Panc1 (cell line): ENCODE results near the gene PLEKHH2.

Experiments
- SIN3A ChIP-seq: IDR thresholded peaks from 2 replicates; pipeline ENCODE4 v1.6.1; 2012; ENCODE audit warnings: low read depth, mild to moderate bottlenecking, low read length, moderate library complexity, borderline replicate concordance; ENCODE audit not compliant: insufficient read depth
- TF ChIP-seq, protein P1 (sequence below): fragments of 450-650 bp; IDR thresholded peaks from 2 replicates; pipeline ENCODE4 v1.5.1; 2017; ENCODE audit warnings: mild to moderate bottlenecking
- TF ChIP-seq, protein P2 (sequence below), 2 experiments: IDR thresholded peaks; 2 replicates each; pipeline ENCODE4 v1.6.1; 2011 to 2012; ENCODE audit warnings: low read depth in 2 of 2, control low read depth in 1 of 2, low read length in 1 of 2, mild to moderate bottlenecking in 1 of 2, moderate library complexity in 1 of 2; ENCODE audit not compliant: insufficient read depth in 1 of 2

DNA sequence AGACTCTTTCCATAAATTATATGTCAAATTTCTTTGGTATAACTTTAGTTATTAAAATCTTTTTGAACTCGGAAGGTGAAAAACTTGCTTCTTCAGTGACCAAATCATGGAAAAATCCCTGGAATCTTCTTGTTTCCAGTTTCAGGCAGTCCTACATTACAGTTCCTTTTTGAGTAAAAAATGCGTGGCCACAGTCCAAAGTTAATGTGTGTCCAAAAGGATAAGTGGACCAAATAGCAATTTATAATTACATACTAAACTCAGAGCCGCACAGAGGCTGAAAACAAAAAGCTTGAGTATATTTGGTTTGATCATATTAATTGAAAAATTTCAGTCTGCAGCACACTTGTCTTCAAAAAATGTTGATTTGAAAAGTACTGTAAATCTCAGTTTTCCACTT, 108.4 kb downstream of the PLEKHH2 start:
- TF ChIP-seq, protein P1, sequence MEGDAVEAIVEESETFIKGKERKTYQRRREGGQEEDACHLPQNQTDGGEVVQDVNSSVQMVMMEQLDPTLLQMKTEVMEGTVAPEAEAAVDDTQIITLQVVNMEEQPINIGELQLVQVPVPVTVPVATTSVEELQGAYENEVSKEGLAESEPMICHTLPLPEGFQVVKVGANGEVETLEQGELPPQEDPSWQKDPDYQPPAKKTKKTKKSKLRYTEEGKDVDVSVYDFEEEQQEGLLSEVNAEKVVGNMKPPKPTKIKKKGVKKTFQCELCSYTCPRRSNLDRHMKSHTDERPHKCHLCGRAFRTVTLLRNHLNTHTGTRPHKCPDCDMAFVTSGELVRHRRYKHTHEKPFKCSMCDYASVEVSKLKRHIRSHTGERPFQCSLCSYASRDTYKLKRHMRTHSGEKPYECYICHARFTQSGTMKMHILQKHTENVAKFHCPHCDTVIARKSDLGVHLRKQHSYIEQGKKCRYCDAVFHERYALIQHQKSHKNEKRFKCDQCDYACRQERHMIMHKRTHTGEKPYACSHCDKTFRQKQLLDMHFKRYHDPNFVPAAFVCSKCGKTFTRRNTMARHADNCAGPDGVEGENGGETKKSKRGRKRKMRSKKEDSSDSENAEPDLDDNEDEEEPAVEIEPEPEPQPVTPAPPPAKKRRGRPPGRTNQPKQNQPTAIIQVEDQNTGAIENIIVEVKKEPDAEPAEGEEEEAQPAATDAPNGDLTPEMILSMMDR, result no peak
- TF ChIP-seq, protein P2, sequence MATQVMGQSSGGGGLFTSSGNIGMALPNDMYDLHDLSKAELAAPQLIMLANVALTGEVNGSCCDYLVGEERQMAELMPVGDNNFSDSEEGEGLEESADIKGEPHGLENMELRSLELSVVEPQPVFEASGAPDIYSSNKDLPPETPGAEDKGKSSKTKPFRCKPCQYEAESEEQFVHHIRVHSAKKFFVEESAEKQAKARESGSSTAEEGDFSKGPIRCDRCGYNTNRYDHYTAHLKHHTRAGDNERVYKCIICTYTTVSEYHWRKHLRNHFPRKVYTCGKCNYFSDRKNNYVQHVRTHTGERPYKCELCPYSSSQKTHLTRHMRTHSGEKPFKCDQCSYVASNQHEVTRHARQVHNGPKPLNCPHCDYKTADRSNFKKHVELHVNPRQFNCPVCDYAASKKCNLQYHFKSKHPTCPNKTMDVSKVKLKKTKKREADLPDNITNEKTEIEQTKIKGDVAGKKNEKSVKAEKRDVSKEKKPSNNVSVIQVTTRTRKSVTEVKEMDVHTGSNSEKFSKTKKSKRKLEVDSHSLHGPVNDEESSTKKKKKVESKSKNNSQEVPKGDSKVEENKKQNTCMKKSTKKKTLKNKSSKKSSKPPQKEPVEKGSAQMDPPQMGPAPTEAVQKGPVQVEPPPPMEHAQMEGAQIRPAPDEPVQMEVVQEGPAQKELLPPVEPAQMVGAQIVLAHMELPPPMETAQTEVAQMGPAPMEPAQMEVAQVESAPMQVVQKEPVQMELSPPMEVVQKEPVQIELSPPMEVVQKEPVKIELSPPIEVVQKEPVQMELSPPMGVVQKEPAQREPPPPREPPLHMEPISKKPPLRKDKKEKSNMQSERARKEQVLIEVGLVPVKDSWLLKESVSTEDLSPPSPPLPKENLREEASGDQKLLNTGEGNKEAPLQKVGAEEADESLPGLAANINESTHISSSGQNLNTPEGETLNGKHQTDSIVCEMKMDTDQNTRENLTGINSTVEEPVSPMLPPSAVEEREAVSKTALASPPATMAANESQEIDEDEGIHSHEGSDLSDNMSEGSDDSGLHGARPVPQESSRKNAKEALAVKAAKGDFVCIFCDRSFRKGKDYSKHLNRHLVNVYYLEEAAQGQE (IDR thresholded peaks at IDR 0.05; ENCODE audit: insufficient read depth in 1 of 2, low read depth in 2 of 2, low read length in 1 of 2), result no peak
- no peak for TF ChIP-seq SIN3A
